Measurements from ENCODE around the gene LARP4B.

Gene LARP4B

GRCh38 chr10:804787-805619 is 126.5 kb downstream of the LARP4B start:
- no peak for FAIRE-seq
- no peak for DNase-seq (ENCODE audit: insufficient read length, low spot score)
- no peak for TF ChIP-seq POLR2A (IDR thresholded peaks at IDR 0.05; ENCODE audit: low read depth, low read length)

GRCh38 chr10:804191-804781 is 127.2 kb downstream of the LARP4B start:
- DNase-seq (ENCODE audit: insufficient read length, low spot score) (no peak), FAIRE-seq (no peak)
- TF ChIP-seq POLR2A (IDR thresholded peaks at IDR 0.05; ENCODE audit: low read depth, low read length): no peak

DNA sequence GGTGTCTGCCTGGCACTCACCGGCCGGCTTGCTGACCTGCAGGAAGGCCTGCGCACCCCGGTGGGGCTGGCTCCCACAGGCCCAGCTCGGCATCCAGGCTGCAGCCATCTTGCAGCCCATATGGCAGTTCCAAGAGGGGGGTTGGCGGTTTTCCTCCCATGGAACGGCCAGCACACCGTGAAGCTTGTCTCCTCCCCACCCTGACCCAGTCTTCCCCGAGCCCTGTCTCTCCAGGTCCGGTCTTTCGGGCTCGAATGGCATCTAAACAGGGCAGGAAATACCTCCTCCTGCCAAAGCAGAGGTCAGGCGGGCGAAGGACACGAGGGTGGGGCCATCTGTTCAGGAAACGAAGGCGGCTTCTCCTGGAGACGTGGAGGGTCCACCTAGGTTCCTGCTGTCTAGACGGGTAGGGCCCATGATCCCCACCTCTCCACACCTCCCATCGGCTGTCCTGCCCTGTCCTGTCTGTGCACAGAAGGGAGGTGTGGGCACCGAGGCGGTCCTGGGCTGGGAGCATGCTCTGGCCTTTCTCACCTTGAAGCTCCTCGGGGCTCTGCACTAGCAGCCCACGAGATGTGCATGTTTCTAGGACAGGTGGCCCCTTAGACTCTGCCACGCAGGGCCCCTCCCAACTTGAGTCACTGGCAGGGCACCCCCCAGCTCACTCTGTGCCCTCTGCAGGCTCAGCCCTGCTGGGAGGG is 128.3 kb downstream of the LARP4B start:
- DNase-seq (ENCODE audit: insufficient read length, low spot score) (no peak), FAIRE-seq (no peak)
- no peak for TF ChIP-seq POLR2A (IDR thresholded peaks at IDR 0.05; ENCODE audit: low read depth, low read length)

DNA sequence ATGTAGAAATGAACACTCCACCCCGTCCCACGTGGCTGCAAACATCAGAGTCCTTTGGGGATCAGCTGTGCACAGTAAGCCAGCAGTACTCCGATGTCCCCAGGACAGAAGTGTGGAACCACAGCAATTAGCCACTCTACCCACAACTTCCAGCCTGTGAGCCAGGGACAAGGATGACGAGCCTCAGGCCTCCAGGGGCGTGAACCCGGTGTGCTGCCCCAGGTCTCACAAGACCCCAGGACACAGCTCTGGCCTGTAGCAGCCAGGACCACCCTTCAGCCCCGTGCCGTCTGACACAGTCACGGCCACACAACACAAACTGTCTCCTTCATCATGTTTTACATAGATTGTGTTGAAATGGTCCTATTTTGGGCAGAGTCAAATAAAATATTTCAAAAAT is 129.0 kb downstream of the LARP4B start:
- FAIRE-seq (no peak), DNase-seq (ENCODE audit: insufficient read length, low spot score) (no peak)
- TF ChIP-seq POLR2A (IDR thresholded peaks at IDR 0.05; ENCODE audit: low read depth, low read length): no peak

DNA sequence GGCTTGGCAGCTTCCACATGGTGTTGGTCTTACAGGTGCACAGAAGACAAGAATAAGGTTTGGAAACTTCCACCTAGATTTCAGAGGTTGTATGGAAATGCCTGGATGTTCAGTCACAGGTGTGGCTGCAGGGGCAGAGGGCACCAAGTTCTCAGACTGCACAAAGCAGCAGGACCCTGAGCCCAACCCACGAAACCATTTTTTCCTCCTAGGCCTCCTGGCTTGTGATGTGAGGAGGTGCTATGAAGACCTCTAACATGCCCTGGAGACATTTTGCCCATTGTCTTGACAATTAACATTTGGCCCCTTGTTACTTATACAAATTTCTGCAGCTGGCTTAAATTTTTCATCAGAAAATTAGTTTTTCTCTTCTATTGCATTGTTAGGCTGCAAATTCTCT is 134.3 kb downstream of the LARP4B start:
- DNase-seq (ENCODE audit: insufficient read length, low spot score): no peak
- FAIRE-seq: no peak
- no peak for TF ChIP-seq POLR2A (IDR thresholded peaks at IDR 0.05; ENCODE audit: low read depth, low read length)

DNA sequence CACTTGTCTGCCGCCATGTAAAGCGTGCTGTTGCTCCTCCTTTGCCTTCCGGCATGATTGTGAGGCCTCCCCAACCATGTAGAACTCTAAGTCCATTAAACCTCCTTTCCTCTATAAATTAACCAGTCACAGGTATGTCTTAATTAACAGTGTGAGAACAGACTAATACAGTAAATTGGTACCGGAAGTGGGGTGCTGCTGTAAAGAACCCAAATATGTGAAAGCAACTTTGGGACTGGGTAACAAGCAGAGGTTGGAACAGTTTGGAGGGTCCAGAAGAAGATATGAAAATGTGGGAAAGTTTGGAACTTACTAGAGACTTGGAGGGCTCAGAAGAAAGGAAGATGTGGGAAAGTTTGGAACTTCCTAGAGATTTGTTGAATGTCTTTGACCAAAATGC is 135.3 kb downstream of the LARP4B start:
- TF ChIP-seq POLR2A (IDR thresholded peaks at IDR 0.05; ENCODE audit: low read depth, low read length): no peak
- DNase-seq (ENCODE audit: insufficient read length, low spot score) (no peak), FAIRE-seq (no peak)

DNA sequence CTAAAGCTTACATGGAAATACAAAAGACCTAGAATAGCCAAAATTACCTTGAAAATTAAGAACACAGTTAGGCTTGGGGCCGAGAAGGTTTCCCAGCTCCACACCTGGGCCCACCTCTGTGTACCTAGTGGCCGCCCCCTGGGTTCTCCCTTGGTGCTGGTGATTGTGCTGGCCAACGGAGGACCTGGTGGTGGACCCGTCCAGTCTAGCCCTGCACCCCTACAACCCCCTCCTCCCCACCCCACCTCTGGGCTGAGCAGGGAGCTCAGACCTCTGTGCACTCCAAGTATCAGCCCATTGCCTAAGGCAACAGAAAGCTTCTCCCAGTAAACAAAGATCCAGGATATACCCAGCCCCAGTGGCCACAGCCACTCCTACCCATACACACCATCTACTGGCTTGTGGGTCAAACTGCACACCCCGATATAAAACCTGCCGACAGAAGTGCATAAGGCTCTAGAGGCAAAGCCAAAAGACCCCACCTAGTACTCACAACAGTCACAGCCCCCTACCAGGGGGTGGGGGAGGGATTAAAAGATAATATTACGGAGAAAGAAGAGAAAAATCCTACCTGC is 137.0 kb downstream of the LARP4B start:
- DNase-seq (ENCODE audit: insufficient read length, low spot score): no peak
- TF ChIP-seq POLR2A (IDR thresholded peaks at IDR 0.05; ENCODE audit: low read depth, low read length): no peak
- no peak for FAIRE-seq

DNA sequence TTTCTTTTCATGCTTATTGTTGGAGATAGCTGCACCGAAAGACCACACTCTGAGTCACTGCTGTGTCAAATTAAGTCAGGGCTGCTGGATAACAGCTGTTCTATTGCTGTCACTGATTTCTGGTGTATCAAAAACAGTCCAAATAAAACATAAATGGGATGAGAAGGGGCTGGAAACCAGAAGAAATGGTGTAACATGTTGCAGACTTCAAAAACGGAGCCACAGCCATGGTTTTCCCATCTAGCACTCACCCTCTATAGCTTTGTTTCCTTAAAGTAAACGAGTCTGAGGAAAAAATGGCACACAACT is 138.8 kb downstream of the LARP4B start:
- FAIRE-seq: no peak
- TF ChIP-seq POLR2A (IDR thresholded peaks at IDR 0.05; ENCODE audit: low read depth, low read length): no peak
- DNase-seq (ENCODE audit: insufficient read length, low spot score): no peak

- no peak for TF ChIP-seq POLR2A (IDR thresholded peaks at IDR 0.05; ENCODE audit: low read depth, low read length)
- no peak for FAIRE-seq
- DNase-seq (ENCODE audit: insufficient read length, low spot score): no peak
Measured at GRCh38 chr10:792083-792791, 139.3 kb downstream of the LARP4B start.

GRCh38 chr10:791639-792038 is 139.9 kb downstream of the LARP4B start:
- DNase-seq (ENCODE audit: insufficient read length, low spot score): no peak
- no peak for FAIRE-seq

DNA sequence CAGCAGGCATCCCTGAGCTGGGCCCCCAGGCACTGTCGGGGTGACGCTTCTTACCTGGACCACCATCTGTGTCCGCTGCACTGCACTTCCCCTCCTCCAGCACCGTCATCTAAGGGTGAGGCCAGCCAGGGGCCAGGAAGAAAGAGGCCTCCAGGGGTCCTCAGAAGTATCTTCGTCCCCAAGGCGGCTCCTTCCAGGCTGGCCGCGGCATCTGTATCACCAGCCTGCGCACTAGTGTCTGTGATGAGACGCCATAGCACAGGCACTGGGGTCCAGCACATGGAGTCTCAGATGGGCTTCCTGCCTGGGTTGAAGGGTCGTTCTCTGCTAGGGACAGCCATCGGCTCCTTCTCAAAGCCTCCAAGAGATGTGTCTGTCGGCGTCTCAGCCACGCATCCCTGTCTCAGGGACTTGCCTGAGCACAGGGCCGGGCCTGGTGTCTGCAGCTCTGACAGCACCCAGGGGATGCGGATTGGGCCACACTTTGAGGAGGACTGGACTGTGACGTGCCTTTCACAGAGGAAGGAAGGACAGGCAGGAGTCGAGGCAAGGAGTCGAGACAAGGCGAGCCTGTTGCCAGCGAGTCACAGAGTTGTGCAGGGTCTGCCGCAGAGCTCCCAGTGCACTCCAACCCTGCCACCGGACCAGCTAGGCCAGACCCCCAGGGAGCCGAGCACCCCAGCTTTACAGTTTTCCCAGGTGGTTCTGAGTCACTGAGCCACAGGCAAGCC is 140.5 kb downstream of the LARP4B start:
- FAIRE-seq (no peak), DNase-seq (ENCODE audit: insufficient read length, low spot score) (no peak)
- TF ChIP-seq POLR2A (IDR thresholded peaks at IDR 0.05; ENCODE audit: low read depth, low read length): no peak

More at GRCh38 chr10:791639-792038, 139.9 kb downstream of the LARP4B start:
- TF ChIP-seq POLR2A (IDR thresholded peaks at IDR 0.05; ENCODE audit: low read depth, low read length): no peak

- DNase-seq (ENCODE audit: insufficient read length, low spot score): no peak
- no peak for FAIRE-seq
- TF ChIP-seq POLR2A (IDR thresholded peaks at IDR 0.05; ENCODE audit: low read depth, low read length): no peak
Measured at GRCh38 chr10:789831-790701, 141.4 kb downstream of the LARP4B start.
